Gastroesophageal sphincter (tissue), 4 donors: ENCODE data around the gene TUSC2. TPM values are rescaled to one million over a fixed set of nuclear protein-coding genes. Genes with fewer than 3 reads are reported as not detected.
A peak's percentile ranks its signal among the peaks of the same experiment; 100 is the strongest.

ENCODE experiments used
- ATAC-seq: fragments of 150-250 bp; one replicate; pipeline ENCODE4 v1.9.1; 2016; ENCODE audit warnings: mild to moderate bottlenecking, moderate library complexity
- H3K27ac ChIP-seq, 4 donors: fragments of 200-600 bp; sonication (generic) in 3 of 4; 1 replicate in 3 of 4; 2 replicates in 1 of 4; pipeline ENCODE4 v1.5.1; 2016 to 2019
- H3K27me3 ChIP-seq: fragments of 200-600 bp; sonication (generic); one replicate; pipeline ENCODE4 v1.5.1; 2019
- H3K36me3 ChIP-seq, 2 donors: fragments of 200-600 bp; sonication (generic); one replicate each; pipeline ENCODE4 v1.5.1; 2019; ENCODE audit warnings: control low read depth in 1 of 2
- H3K4me1 ChIP-seq, 3 donors: fragments of 200-600 bp; sonication (generic); 1 replicate in 2 of 3; 2 replicates in 1 of 3; pipeline ENCODE4 v1.5.1; 2016 to 2019; ENCODE audit warnings: control low read depth in 2 of 3
- H3K4me3 ChIP-seq, 2 donors: fragments of 200-600 bp; sonication (generic); one replicate each; pipeline ENCODE4 v1.5.1; 2019; ENCODE audit warnings: mild to moderate bottlenecking in 1 of 2, moderate library complexity in 1 of 2
- H3K9me3 ChIP-seq, 3 donors: fragments of 200-600 bp; sonication (generic); one replicate each; pipeline ENCODE4 v1.5.1; 2017 to 2019; ENCODE audit warnings: control low read depth in 2 of 3
- CTCF ChIP-seq, 4 experiments: fragments of 200-600 bp in 2 of 4; fragments of 450-650 bp in 2 of 4; sonication (generic) in 1 of 4; IDR thresholded peaks; one replicate each; pipeline ENCODE4 v1.5.1; 2017 to 2019; ENCODE audit warnings: antibody characterized with exemption in 4 of 4, mild to moderate bottlenecking in 2 of 4, moderate library complexity in 2 of 4
- EP300 ChIP-seq: sonication (generic); formaldehyde crosslinking; IDR thresholded peaks from one replicate; pipeline ENCODE4 v1.6.1; 2017; ENCODE audit warnings: antibody characterized with exemption, mild to moderate bottlenecking
- POLR2A ChIP-seq, 2 donors: fragments of 450-650 bp; IDR thresholded peaks; one replicate each; pipeline ENCODE4 v1.6.1; 2017; ENCODE audit warnings: antibody characterized with exemption in 2 of 2, mild to moderate bottlenecking in 2 of 2, moderate library complexity in 1 of 2
- POLR2AphosphoS5 ChIP-seq: sonication (generic); formaldehyde crosslinking; IDR thresholded peaks from one replicate; pipeline ENCODE4 v1.6.1; 2017; ENCODE audit warnings: antibody characterized with exemption
- WGBS, 2 donors: methylation state at CpG; one replicate each; pipeline ENCODE4 v1.1.5; 2018; ENCODE audit warnings: low coverage in 1 of 2; 5-methylcytosine and 5-hydroxymethylcytosine counted together
- total RNA-seq, 4 donors: library from RNA; depleted of rRNA; stranded (reverse); fragments of >200 nt; gene quantifications; one replicate each; pipeline ENCODE4 v1.1.0, GENCODE V29; 2016

TUSC2 gene
- total RNA-seq, 4 donors from 2014 or later: 23.8 to 36.2 (median 31.3) TPM

DNA sequence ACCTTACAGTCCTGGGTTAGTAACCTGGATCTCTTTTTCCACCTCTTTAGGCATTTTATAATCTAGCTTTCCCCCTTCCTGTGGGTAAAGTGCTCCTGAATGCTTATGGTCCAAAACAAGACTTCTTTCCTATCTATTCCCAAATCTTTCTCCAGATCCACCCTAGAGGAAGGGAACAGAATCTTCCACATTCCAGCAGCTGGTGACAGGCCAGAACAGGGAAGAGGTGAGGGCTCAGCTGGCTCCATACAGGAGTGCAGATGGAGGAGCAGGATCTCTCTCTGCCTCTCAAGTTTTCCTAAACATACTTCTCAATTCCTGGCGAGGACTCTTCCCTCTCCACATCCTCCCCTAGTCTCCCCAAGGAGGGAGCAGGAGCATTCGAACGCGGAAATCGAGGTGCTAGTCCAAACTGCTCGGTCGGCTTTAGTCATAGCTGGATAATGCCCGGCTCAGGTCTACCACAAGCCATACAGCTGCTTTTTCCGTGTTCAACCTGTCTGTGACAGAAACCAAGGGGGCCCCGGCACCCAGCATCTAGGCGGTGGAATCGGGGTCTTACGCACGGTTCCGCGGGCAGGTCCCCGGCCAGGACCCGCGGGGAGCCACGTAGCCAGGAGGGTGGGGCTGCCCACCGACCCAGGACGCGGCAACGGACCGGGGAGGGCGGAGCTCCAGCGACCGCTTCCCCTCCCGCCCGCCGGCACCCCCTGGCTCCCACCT is 8.6 kb upstream of the TUSC2 start:
- ATAC-seq: no peak

DNA sequence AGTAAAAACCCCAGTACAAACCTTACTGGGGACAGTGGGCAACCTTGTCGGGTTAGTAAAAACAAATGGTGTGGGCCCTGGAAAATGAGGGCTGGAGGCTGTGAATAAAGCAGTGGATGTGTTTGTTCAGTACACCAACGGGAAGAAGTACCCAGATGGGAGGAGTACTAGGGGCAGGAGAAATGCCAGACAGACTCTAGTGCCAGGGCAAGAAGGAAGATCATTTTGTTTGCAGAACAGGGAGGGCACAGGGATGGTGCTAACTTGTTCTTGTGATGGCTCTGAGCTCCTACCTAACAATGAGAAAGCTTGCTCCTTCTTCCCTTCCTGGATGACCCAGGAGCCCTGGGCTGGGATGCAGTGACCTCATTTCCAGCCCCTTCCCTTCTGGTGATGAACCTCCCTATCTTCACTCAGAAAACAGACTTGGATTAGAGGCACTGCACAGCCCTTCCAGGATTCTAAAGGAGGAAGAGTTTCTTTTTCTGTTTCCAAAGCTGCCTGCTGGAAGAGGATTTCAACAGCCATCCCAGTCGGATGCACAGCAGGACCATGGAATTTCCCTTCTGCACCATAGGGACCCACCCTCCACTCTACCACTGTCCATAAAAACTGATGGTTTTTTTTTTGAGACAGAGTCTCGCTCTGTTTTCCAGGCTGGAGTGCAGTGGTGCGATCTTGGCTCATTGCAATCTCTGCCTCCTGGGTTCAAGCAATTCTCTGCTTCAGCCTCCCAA is 6.5 kb upstream of the TUSC2 start:
- 55% methylated on average over 4 to 5 of the region's 5 CpGs for WGBS, 2 donors

More for the DNA sequence above, 8.6 kb upstream of the TUSC2 start:
- H3K36me3 ChIP-seq: peaks cover 0 to 18% of the 10 kb centered on the region in 2 donors
- peak overlapping the region; percentile 81 to 99 (median 96) for H3K27ac ChIP-seq
- TF ChIP-seq POLR2AphosphoS5: no peak
- TF ChIP-seq EP300: no peak
- TF ChIP-seq POLR2A (IDR thresholded peaks at IDR 0.05): no peak
- peak in 1 of 4 experiments; percentile 5 for TF ChIP-seq CTCF (IDR thresholded peaks at IDR 0.05)
- no peaks in the 10 kb centered on the region for H3K27me3 ChIP-seq
- no peaks in the 10 kb centered on the region for H3K9me3 ChIP-seq
- 0% methylated on average over 8 of the region's 31 CpGs; no CpG with 5 or more reads in 1 of the 2 donors for WGBS, 2 donors
- H3K4me3 ChIP-seq: peak overlapping the region; percentile 54 to 91
- H3K4me1 ChIP-seq: peaks cover 0 to 94% (median 48%) of the 10 kb centered on the region in 3 donors

GRCh38 chr3:50333744-50334328 is 5.8 kb upstream of the TUSC2 start:
- H3K27ac ChIP-seq: peak overlapping the region; percentile 9 to 99 (median 86)
- no peak overlapping the region for H3K4me3 ChIP-seq
- H3K36me3 ChIP-seq: peaks cover 0 to 46% of the 10 kb centered on the region in 2 donors
- WGBS, 2 donors: 43 to 70% methylated on average over 2 to 7 of the region's 12 CpGs
- TF ChIP-seq EP300: no peak
- TF ChIP-seq POLR2AphosphoS5: no peak
- no peak for TF ChIP-seq POLR2A (IDR thresholded peaks at IDR 0.05)
- peak; percentile 22 for ATAC-seq
- H3K4me1 ChIP-seq: peaks cover 0 to 71% (median 31%) of the 10 kb centered on the region in 3 donors
- H3K27me3 ChIP-seq: no peaks in the 10 kb centered on the region
- no peaks in the 10 kb centered on the region for H3K9me3 ChIP-seq

More for the DNA sequence above, 6.5 kb upstream of the TUSC2 start:
- Histone ChIP-seq H3K27ac (peak overlapping the region; percentile 9 to 99 (median 86)), H3K36me3 (peaks cover 0 to 39% of the 10 kb centered on the region in 2 donors), H3K27me3 (no peaks in the 10 kb centered on the region), H3K9me3 (no peaks in the 10 kb centered on the region), H3K4me3 (peak overlapping the region in 1 of 2 donors; percentile 4), H3K4me1 (peaks cover 0 to 73% (median 31%) of the 10 kb centered on the region in 3 donors)
- TF ChIP-seq CTCF (IDR thresholded peaks at IDR 0.05) (no peak), POLR2AphosphoS5 (no peak), EP300 (no peak), POLR2A (IDR thresholded peaks at IDR 0.05) (no peak)
- ATAC-seq: no peak

- 90 to 92% methylated on average over 4 to 12 of the region's 19 CpGs for WGBS, 2 donors
- no peak for ATAC-seq
Measured at GRCh38 chr3:50331364-50331907, 3.4 kb upstream of the TUSC2 start.

More at GRCh38 chr3:50331364-50331907, 3.4 kb upstream of the TUSC2 start:
- Histone ChIP-seq H3K9me3 (no peaks in the 10 kb centered on the region), H3K4me3 (no peak overlapping the region), H3K4me1 (peaks cover 0 to 74% (median 37%) of the 10 kb centered on the region in 3 donors), H3K36me3 (peaks cover 0 to 52% of the 10 kb centered on the region in 2 donors), H3K27ac (no peak overlapping the region), H3K27me3 (no peaks in the 10 kb centered on the region)
- TF ChIP-seq POLR2A (IDR thresholded peaks at IDR 0.05) (no peak), CTCF (IDR thresholded peaks at IDR 0.05) (no peak), EP300 (no peak), POLR2AphosphoS5 (no peak)
